ENCODE measurements around the gene GALK1.
A peak's percentile ranks its signal among the peaks of the same experiment; 100 is the strongest.
"Not testable (repeated sequence)": the region's sequence is repeated elsewhere in the genome, so short reads cannot be mapped to it uniquely, and the experiment has no call there.

- not testable (repeated sequence) for TF ChIP-seq HINFP (CRISPR knock-in tag; IDR thresholded peaks at IDR 0.05; ENCODE audit: low read depth); MXI1 (IDR thresholded peaks at IDR 0.05; ENCODE audit: borderline replicate concordance, low read depth, low read length); PRDM10 (CRISPR knock-in tag; IDR thresholded peaks at IDR 0.05; ENCODE audit: low read depth); ZNF282 (IDR thresholded peaks at IDR 0.05; ENCODE audit: partially characterized antibody)
- TF ChIP-seq REPIN1 (CRISPR knock-in tag; IDR thresholded peaks at IDR 0.05; ENCODE audit: borderline replicate concordance, low read depth), result 0 out of 2 replicates have a peak, but pooled peaks have one; percentile 4
Observed at GRCh38 chr17:75778066-75778860, 13.3 kb upstream of the GALK1 start.

Measured in HepG2 (cell line).